Activated CD8-positive, alpha-beta T cell treated with anti-CD3 and anti-CD28 coated beads for 36 hours (primary cell): ENCODE data around the gene IL37. TPM values are rescaled to one million over a fixed set of nuclear protein-coding genes. Genes with fewer than 3 reads are reported as not detected.
"Not testable (repeated sequence)": the region's sequence is repeated elsewhere in the genome, so short reads cannot be mapped to it uniquely, and the experiment has no call there.

Experiments
- ATAC-seq: fragments of 200-7000 bp; cut with Tn5 transposase; one replicate; pipeline ENCODE4 v1.10.0; 2021; ENCODE audit warnings: mild to moderate bottlenecking, moderate library complexity
- CTCF ChIA-PET: fragments of 350-600 bp; sonication (Branson Sonifier 250); formaldehyde crosslinking; loops from one replicate; lab custom pipeline; 2021; ENCODE audit warnings: antibody characterized with exemption; lab: Charles Lee
- POLR2A ChIA-PET: fragments of 350-600 bp; sonication (Branson Sonifier 250); formaldehyde crosslinking; loops from one replicate; lab custom pipeline; 2021; ENCODE audit warnings: antibody characterized with exemption; lab: Charles Lee
- DNase-seq: peaks from one replicate; pipeline ENCODE4 v3.0.0-alpha.2; 2020
- H3K27ac Mint-ChIP-seq: one replicate; pipeline ENCODE4 v1.8.0; 2021; ENCODE audit warnings: mild to moderate bottlenecking, mixed read lengths
- H3K27me3 Mint-ChIP-seq: one replicate; pipeline ENCODE4 v1.8.0; 2021; ENCODE audit warnings: mixed read lengths
- H3K36me3 Mint-ChIP-seq: one replicate; pipeline ENCODE4 v1.8.0; 2021; ENCODE audit warnings: low read depth, mixed read lengths
- H3K4me1 Mint-ChIP-seq: one replicate; pipeline ENCODE4 v1.8.0; 2021; ENCODE audit warnings: low read depth, mixed read lengths
- H3K4me3 Mint-ChIP-seq: one replicate; pipeline ENCODE4 v1.8.0; 2021; ENCODE audit warnings: mild to moderate bottlenecking, moderate library complexity, mixed read lengths
- H3K9me3 Mint-ChIP-seq: one replicate; pipeline ENCODE4 v1.8.0; 2021; ENCODE audit warnings: mixed read lengths
- CTCF ChIP-seq: fragments of 200-600 bp; IDR thresholded peaks from one replicate; pipeline ENCODE4 v1.8.0; 2022; ENCODE audit warnings: antibody characterized with exemption, mild to moderate bottlenecking
- intact Hi-C: fragments of 100-400 bp; cut with micrococcal nuclease; formaldehyde crosslinking; loops from one replicate; pipeline ENCODE4 v1.10.0; 2022
- total RNA-seq, 2 experiments: library from RNA; stranded (reverse); gene quantifications; one replicate each; pipeline ENCODE4 v1.2.3, GENCODE V29; 2021

IL37 gene
- total RNA-seq, 2 experiments from 2014 or later, result not detected

DNA sequence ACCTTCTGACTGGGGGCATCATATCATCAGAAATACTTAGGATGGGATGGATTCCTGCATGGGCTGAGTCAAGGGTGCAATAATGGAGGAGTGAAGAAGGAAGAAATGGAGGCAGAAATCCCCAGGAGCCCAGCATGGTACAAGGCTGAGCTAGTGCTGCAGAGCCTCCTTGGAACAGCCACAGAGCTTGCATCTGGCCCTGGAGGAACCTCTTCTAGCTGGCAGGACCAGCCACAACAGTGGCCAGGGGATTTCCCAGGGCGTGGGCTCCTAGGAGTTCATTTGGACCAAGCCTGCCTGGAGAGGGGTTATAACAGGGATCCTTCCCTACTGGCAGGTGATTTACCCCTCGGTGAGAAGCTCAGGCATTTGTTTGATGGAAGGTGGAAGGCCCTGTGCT lies 4.7 kb upstream of the IL37 start:
- Mint-ChIP-seq H3K27ac (no peak overlapping the region), H3K36me3 (no peaks in the 10 kb centered on the region), H3K4me1 (no peaks in the 10 kb centered on the region), H3K4me3 (no peak overlapping the region), H3K27me3 (no peaks in the 10 kb centered on the region), H3K9me3 (no peaks in the 10 kb centered on the region)
- CTCF ChIA-PET, result interaction anchor here (1.2 to 1.7 kb wide), 2 partner anchors 21 to 53 kb away, joined by 4 to 5 read pairs; no protein-coding TSS in a partner anchor
- POLR2A ChIA-PET, result no interaction called here
- TF ChIP-seq CTCF, result no peak
- DNase-seq, result no peak
- ATAC-seq, result no peak
- intact Hi-C loops, result no loop called here

GRCh38 chr2:112907001-112907949 lies 3.7 kb upstream of the IL37 start:
- no peak for DNase-seq
- no peak for TF ChIP-seq CTCF
- no peak for ATAC-seq
- Mint-ChIP-seq H3K9me3 (no peaks in the 10 kb centered on the region), H3K4me1 (no peaks in the 10 kb centered on the region), H3K27me3 (no peaks in the 10 kb centered on the region), H3K4me3 (no peak overlapping the region), H3K27ac (no peak overlapping the region), H3K36me3 (no peaks in the 10 kb centered on the region)
- intact Hi-C loops, result no loop called here
- ChIA-PET POLR2A (no interaction called here), CTCF (interaction anchor here (1.2 to 1.7 kb wide), 2 partner anchors 22 to 52 kb away, joined by 4 to 5 read pairs; no protein-coding TSS in a partner anchor)

- CTCF ChIA-PET, result interaction anchor here (0.9 kb wide), 1 partner anchor 33 kb away, joined by 3 read pairs; no protein-coding TSS in a partner anchor
- H3K4me1 Mint-ChIP-seq, H3K9me3 Mint-ChIP-seq, POLR2A ChIA-PET, H3K27me3 Mint-ChIP-seq, H3K4me3 Mint-ChIP-seq, H3K27ac Mint-ChIP-seq, DNase-seq, H3K36me3 Mint-ChIP-seq, intact Hi-C loops, ATAC-seq: not testable (repeated sequence)
Observed at GRCh38 chr2:112908559-112908958, 2.4 kb upstream of the IL37 start.

DNA sequence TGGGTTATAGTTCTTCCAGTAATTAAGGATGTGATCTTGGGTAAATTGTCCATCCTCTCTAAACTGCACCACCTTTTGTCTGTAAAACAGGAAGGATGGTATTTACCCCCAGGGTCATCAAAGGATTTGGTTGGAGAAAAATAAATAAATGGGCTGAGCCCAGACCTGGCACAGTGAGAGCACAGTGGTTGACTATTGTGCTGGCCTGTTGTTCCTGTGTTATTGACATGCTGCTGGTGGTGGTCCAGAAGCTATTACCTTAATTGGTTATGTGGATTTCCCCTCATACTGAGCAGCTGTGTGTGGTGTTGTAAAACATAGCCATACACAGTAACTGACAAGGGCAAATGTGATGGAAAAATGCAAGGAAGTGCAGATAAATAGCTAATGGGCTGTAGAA lies 746 bp upstream of the IL37 start:
- no peak for TF ChIP-seq CTCF
- ChIA-PET POLR2A (no interaction called here), CTCF (interaction anchor here (1.7 kb wide), 1 partner anchor 25 kb away, joined by 8 read pairs; no protein-coding TSS in a partner anchor)
- intact Hi-C loops, result no loop called here
- ATAC-seq, result no peak
- Mint-ChIP-seq H3K36me3 (no peaks in the 10 kb centered on the region), H3K4me1 (peaks cover 8% of the 10 kb centered on the region), H3K27me3 (no peaks in the 10 kb centered on the region), H3K27ac (no peak overlapping the region), H3K9me3 (no peaks in the 10 kb centered on the region), H3K4me3 (no peak overlapping the region)
- no peak for DNase-seq

DNA sequence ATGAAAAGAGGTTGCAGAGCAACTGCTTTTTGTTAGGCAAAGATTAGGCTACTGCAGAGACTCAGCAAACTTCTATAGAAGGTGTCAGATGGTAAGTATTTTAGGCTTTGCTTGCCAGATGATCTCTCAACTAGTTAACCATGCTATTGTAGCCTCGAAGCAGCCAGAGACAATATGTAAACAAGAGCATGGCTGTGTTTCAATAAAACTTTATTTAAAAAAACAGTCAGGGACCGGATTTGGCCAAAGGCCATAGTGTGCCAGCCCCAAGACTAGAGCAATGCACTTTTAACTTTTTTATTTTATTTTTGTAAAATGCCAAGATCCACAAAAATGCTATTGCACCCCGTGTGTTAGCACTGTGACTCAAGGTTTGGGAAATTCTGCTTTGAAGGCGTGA lies 1.4 kb downstream of the IL37 start:
- H3K36me3 Mint-ChIP-seq, result no peaks in the 10 kb centered on the region
- H3K4me1 Mint-ChIP-seq, result peaks cover 29% of the 10 kb centered on the region
- H3K27ac Mint-ChIP-seq, result no peak overlapping the region
- ChIA-PET POLR2A (no interaction called here), CTCF (no interaction called here)
- H3K4me3 Mint-ChIP-seq, result no peak overlapping the region
- no peaks in the 10 kb centered on the region for H3K9me3 Mint-ChIP-seq
- DNase-seq (no peak), ATAC-seq (no peak)
- TF ChIP-seq CTCF, result no peak
- intact Hi-C loops, result no loop called here
- H3K27me3 Mint-ChIP-seq, result no peaks in the 10 kb centered on the region
